Measurements from ENCODE around the gene PRKCA.
"Not testable (repeated sequence)": the region's sequence is repeated elsewhere in the genome, so short reads cannot be mapped to it uniquely, and the experiment has no call there.

PRKCA gene

DNA sequence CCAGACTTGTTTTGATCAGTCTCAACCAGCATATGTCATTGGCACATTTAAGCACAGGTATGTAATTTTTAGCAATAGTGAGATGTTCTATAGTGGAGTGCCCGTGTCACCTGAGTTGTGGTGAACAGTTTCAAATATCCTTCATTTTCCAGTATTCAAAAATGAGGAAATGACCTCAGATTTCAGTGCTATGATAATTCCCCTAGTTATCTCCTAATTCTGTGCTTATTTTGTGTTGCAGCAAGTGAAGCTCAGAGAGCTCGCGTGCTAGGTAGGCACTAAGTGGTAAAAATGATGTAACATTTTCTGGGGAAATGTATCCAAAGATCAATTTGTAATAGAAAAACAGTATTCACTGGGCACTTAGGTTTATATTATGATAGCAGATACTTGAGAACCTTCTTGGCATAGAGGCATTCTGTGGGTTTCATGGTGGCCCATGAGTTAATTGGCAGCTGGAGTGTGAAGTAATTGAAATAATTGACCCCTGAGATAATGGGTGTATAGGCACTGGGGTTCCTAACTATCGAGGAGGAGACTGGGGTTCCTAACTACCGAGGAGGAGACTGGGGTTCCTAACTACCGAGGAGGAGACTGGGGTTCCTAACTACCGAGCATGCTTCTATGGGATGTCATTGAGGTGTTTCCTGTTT is 159.1 kb downstream of the PRKCA start:
- no peak for DNase-seq (ENCODE audit: low read depth in 2 of 3, low spot score in 2 of 3)

DNA sequence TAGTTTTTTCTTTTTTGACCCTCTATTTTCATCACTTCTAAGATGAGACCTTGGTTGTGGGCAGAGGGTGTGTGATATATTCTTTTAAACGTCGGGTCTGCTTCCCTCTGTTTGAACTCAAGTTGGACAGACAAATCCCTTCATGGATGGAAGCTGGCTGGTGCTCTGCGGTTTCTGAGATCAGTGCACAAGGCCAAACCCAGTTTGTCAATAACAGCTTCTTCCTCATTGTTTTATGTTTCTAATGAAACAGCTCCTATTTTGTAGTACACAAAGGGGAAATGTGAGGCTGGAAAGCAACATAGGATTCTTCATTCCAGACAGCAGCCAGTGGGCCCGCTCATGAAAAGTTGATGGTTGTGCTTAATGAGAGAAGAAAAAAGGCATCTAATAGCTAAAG is 159.6 kb downstream of the PRKCA start:
- no peak for DNase-seq (ENCODE audit: low read depth in 2 of 3, low spot score in 2 of 3)

DNA sequence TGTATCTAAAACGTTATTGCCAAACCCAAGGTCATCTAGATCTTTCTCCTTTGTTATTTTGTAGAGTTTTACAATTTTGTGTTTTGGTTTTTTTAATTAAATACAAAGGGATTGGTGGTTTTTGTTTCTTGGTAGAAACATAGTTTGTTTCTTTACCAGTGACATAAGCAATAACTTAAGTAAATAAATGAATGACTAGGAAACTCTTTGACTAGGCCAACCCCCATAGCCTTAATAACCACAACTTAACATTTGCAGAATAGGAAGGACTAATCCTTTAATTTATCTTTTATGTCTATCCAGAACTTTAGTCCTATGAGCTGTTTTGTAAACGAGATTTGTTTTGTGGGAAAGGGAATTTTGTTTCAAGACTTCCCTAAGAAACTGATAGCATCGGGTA is 162.5 kb downstream of the PRKCA start:
- DNase-seq (ENCODE audit: low read depth in 2 of 3, low spot score in 2 of 3) = no peak

DNA sequence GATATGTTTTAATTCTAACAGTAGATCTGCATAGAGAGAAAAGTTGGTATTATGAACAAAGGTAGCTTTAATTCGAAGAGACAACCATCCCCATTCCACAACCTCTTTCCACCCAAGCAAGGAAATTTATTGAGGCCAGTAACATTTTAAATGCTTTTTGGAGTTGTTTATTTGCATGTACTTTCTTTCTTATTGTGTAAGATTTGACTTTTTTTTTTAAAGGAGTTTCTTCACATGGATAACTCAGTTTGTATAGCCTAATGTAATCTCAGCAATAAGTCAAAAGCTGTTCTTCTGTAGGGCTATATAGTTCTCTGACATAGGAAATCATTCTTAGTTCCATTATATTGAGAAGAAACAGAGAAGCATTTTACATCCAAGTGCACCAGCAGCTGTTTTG is 163.3 kb downstream of the PRKCA start:
- DNase-seq (ENCODE audit: low read depth in 2 of 3, low spot score in 2 of 3) = no peak

DNA sequence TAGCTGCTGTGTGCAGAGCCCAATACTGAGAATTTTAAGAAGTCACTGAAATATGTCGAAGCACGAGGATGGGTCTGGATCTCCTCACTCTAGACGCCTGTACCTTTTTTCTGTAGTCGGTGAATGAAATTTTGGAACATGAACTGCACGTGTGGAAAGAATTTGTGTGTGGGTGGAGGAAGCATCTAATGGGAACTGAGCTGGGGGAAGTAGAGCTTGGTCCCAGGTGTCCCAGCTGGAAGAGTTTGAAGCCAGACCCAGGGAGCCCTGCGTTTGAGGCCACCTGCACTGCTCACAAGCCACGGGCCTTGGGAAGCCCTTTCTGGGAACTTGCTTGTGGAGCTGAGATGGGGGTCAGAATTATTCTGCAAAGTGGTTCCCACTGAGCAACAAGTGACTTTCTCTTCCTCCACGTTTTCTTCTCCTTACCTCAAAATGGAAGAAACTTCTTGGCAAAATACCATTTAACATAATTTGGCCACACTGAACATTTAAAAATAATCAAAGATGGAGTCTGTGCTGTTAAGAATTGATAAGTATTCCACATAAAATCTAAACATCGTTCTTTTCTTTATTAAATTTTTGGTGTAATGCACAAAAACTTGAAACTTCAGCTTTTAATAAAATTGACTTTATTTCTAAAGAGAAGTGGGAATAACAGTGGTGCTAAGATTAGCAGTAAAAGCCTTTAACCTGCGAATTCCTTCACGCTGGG is 163.8 kb downstream of the PRKCA start:
- no peak for DNase-seq (ENCODE audit: low read depth in 2 of 3, low spot score in 2 of 3)

DNA sequence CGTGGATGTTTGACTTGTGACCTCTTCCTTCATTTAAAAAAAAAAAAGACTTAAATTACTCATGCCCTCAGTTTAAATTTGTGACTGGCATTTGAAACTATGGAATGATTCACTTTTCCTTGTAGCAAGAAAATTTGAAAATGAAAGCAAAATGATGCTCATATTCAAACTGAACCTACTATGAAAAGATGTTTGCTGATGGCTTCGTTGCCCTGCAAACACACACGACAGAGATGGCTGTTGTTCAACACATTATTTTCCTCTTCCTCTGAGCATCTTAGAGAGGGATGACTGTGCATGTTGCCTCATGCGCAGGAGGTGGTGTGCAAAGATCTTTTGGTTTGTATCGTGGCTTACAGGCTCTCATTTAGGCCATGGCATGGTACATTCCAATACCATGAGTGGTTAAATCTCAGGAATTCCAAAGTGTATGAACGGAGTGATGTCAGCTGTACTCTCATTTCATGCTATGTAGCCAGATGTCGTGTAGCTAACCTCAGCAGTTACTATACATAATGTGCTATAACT is 164.5 kb downstream of the PRKCA start:
- peak in 1 of 3 experiments; percentile 14 for DNase-seq (ENCODE audit: low read depth in 2 of 3, low spot score in 2 of 3)

DNA sequence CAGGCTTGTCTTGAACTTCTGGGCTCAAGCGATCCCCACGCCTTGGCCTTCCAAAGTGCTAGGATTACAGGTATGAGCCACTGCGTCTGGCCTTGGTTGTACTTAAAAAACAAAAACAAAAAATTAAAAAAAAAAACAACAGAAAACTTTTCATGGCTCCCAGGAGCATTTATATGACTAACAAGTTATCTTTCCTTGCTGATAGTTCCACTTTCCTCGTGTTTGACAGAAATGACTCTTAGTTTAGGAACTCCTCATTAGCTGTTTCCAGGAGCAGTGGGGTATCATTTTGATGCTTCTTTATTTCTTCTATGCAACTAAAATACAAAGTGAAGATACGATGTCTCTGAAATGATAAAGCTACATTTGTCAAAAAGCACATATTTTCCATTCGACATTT is 165.4 kb downstream of the PRKCA start:
- DNase-seq (ENCODE audit: low read depth in 2 of 3, low spot score in 2 of 3) = no peak

DNA sequence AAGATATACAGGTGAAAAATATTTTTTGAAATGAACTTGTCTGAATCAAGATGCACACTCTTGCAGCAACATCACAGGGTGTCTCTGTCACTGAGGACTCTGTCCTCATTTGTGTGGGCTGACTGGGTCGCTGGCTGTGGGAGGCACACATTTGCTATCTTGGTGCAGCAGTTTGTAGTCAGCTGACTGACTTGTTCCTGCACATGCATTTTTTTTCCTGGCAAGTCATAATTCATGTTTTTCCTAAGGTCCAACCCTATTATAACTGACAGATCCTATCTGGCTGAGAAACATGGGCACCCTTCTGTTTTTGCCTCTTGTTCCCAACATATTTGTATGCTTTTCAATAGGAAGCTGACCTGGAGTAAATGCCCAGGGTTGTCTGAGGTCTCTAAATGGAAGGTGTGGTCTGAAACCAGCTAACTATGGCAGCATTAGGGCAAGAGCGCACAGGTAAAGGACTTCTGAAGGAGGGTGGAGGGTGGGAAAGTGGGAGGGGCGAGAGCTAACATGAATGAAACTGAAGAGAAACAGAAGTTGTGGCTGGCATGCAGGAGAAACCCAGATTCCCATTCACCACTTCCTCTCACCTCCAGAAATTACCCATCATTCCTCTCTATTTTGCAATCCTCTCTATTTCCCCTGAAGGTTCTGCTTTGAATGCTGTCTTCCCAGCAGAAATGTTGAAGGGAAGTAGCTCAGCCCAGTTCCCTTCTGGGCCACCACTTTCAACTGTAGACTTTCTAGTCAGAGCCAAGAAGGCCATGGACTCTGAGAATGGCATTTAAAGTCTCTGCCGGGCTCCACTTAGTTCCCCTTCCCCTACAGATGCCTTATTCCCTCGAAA is 166.1 kb downstream of the PRKCA start:
- no peak for DNase-seq (ENCODE audit: low read depth in 2 of 3, low spot score in 2 of 3)

DNA sequence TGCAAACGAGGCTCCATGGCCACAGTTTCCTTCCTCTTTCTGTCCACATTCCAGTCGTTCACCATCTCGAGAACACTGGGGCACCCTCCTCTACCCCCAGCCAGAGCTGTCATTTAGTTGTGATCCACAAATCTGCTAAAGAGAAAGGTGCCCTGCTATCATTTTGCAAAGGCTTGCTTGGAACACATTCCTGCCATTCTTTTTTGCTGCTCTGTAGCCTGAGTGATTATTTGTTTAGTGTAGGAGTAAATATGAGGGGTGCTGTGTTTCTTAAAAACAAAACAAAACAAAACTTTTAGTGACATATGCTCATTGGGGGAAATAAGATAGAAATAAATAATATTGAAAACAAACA is 166.7 kb downstream of the PRKCA start:
- DNase-seq (ENCODE audit: low read depth in 2 of 3, low spot score in 2 of 3) = no peak

DNA sequence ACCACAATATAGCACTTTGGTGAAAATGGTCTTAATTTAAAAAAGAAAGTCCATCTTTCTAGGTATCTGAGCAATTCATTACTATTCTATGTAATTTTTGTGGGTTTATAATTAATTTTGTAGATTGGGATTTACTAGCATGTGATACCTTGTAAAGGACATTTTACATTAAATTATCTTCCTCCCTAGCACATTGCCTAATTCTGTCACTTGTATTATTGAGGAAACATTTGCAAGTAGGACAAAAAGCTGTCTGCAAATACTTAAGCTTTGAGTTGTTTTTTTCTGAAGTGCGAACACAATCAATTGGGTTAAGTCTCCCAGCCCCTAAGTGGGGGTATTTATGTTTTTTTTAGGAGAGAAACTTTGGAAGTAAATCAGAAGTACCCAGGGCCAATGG is 167.0 kb downstream of the PRKCA start:
- DNase-seq (ENCODE audit: low read depth in 2 of 3, low spot score in 2 of 3) = no peak

DNA sequence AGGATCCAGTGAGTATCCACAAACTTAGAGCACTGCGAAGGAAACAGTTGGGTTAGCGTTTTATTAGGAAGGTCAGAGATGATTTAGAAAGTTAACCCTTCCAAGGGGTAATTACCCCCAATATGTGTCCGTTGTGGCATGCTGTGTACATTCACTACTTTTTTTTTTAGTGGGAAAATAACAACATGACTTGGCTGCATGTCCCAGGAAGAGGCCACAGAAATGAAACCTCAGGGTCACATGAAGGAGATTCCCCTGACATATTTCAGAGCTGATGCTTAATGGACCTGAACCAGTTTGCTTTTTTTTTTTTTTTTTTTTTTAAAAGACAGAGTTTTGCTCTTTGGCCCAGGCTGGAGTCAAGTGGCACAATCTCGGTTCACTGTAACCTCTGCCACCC is 167.5 kb downstream of the PRKCA start:
- no peak for DNase-seq (ENCODE audit: low read depth in 2 of 3, low spot score in 2 of 3)

DNA sequence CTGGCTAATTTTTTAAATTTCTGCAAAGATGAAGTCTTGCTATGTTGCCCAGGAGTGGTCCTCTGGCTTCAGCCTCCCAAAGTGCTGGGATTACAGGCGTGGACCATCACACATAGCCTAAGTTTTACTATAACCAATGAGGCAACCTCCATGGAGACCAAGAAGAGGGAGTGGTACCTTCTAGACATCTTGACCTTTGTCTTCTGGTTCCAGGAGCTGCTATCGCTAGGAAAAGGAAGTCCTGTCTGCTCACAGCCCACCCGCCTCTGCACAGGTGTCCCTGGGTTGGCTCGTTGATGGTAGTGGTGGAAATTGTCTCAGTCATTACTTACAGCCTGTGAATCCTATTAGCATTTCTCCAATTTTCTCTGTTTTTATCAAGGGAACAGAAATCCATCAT is 169.7 kb downstream of the PRKCA start:
- no peak for DNase-seq (ENCODE audit: low read depth in 2 of 3, low spot score in 2 of 3)

DNA sequence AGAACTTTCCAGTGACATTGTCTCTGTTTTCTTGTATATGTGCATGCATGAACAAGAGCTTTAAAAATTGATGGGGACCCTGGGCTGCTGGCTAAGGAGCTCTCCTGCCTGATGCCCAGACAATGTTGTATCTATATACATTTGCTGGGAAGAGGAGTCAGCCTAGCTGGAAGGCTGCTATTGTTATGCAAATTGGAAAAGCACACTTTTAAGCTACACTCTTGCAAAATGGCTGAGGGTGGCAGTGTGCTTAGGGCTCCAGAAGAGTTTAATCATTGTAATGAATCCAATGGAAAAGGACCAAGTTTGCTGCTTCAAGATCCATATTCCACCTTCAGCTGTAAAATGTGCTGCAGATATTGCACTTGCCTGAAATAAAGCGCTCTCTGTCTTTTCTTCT is 171.8 kb downstream of the PRKCA start:
- no peak for DNase-seq (ENCODE audit: low read depth in 2 of 3, low spot score in 2 of 3)

DNA sequence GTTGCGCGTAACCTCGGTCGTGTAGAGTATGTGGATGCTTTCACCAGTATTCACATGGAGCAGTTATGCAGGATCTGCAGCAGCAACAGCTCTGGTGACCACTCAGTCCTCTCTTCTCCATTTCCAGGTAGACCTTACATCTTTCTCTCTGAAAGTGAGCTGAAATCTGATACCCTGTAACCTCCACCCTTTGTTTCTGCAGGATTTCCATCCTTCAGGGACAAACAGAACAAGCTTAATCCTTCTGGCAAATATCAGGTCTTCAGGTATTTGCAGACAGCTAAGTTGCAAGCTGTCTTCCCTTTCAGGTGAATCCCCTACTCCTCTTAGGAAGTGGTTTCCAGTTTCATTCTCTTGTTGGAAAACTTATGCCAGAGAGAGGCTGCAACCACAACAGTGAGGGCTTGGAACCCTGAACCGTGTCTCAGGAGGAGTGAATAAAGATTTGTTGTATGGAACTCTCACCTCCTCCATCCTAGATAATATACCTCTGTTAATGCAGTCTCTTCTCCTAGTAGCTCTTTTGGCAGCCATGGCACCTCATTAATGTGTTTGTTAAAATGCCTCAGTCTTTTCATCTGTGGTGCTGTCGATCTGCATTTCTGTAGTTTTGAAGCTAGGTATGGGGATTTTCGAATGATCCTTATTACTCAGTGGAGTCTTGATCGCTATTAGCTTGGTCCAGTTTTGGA is 172.5 kb downstream of the PRKCA start:
- DNase-seq (ENCODE audit: low read depth in 2 of 3, low spot score in 2 of 3) = no peak

DNA sequence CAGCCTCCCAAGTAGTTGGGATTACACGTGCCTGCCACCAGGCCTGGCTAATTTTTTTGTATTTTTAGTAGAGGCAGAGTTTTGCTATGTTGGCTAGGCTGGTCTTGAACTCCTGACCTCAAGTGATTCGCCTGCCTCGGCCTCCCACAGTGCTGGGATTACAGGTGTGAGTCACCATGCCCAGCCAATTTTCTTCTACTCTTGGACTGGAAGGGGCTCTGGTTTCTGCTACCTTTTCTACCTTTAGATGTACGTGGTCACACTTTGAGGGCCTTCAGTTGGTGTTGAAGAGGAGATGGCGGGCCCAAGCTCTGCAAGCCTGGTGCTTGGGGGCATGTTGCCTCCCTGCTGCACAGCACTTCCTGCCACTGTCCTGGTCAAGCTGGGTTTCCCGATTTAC is 173.6 kb downstream of the PRKCA start:
- DNase-seq (ENCODE audit: low read depth in 2 of 3, low spot score in 2 of 3) = no peak

DNA sequence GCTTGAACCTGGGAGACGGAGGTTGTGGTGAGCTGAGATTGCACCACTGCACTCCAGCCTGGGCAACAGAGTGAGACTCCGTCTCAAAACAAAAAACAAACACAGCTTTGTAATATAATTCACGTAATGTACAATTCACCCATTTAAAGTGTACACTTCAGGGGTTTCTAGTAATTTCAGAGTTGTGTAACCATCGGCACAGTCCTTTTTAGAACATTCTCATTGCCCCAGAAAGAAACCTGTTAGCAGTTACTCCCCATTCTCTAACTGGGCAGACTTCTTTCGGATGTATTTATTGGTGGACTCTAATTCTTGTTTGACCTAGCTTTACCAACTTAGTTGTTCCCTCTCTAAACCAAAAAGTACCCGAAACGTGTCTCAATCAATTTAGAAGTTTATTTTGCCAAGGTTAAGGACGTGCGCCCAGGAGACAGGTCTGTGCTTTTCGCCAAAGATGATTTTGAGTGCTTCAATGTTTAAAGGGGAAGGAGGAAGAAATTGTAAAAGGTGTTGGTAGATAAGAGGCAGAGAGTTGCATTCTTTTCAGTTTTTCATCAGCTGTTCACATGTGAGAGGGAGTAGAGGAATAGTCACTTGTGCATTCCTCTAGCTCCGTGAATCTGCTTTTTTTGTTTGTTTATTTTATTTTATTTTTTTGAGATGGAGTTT is 175.3 kb downstream of the PRKCA start:
- DNase-seq (ENCODE audit: low read depth in 2 of 3, low spot score in 2 of 3) = no peak

DNA sequence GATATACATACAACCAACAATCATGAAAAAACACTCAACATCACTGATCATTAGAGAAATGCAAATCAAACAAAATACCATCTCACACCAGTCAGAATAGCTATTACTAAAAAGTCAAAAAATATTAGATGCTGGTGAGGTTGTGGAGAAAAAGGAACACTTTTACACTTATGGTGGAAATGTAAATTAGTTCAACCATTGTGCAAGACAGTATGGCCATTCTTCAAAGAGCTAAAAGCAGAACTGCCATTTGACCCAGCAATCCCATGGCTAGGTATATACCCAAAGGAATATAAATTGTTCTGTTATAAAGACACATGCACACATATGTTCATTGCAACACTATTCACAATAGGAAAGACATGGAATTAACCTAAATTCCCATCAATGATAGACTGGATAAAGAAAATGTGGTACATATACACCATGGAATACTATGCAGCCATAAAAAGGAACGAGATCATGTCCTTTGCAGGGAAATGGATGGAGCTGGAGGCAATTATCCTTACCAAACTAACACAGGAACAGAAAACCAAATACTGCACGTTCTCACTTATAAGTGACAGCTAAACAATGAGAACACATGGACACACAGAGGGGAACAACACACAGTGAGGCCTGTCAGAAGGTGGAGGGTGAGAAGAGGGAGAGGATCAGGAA is 176.9 kb downstream of the PRKCA start:
- not testable (repeated sequence) for DNase-seq (ENCODE audit: low read depth in 2 of 3, low spot score in 2 of 3)

DNA sequence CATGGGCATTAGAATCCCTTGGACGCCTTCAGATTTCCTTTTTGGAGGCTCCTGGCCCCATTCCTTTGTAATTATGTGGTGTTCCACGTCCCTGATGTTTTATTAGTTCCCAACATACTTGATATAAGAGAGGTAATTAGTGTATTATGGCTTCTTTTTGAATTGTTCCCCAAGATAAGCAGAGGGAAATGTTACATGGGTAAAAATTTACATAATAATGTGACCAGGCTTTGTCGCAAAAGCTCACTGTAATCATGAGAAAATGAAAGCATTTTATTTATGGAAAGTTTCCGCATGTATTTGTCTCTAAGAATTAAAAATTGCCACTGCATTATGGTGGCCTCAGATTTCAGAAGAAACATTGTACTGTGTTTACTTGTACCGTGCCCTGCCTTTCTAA is 177.8 kb downstream of the PRKCA start:
- DNase-seq (ENCODE audit: low read depth in 2 of 3, low spot score in 2 of 3) = no peak

DNA sequence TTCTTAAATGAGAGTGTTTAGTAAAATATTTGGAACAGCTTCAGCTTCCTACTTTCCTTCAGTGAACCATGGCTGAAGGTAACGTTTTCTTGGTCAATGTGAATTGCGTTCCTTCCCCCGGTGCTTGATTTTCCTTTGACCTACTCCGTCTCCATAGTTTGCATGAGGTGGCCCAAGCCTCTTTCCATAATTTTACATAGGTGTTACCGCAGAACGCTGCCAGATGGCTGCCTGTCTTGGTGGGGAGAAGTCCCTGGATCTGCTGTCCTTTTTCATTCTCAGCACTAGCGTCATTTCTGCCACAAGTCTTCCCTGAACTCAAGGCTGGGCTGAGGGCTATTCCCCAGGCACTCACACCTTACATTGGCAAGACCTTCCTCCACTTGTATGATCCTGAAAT is 178.4 kb downstream of the PRKCA start:
- DNase-seq (ENCODE audit: low read depth in 2 of 3, low spot score in 2 of 3) = no peak

DNA sequence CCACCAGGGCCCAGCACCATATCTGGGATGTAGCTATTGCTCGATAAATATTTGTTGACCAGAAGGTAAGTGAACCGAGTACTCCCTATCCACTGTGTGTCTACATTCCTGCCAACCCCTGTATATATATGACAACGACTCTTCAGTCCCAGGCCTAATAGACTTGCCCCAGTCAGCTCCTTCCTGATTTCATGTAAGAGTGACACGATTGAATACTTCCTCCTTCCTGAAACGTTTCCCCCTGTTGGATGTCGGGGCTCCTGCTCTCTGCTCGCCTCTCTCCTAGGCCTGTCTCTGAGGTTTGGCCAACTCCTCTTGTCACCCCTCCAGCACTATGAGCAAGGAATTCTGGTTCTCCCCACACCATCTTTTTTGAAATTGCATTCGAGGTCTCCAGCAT is 178.9 kb downstream of the PRKCA start:
- no peak for DNase-seq (ENCODE audit: low read depth in 2 of 3, low spot score in 2 of 3)

Measured in activated CD8-positive, alpha-beta memory T cell treated with anti-CD3 and anti-CD28 coated beads for 48 hours (primary cell).